HepG2 (cell line): Measurements from ENCODE around the gene SLC29A2. TPM values are rescaled to one million over a fixed set of nuclear protein-coding genes. Genes with fewer than 3 reads are reported as not detected.

Experiments used
- ARNT ChIP-seq: fragments of 450-650 bp; IDR thresholded peaks from 2 replicates; pipeline ENCODE4 v1.6.1; 2017
- ELF3 ChIP-seq: IDR thresholded peaks from 2 replicates; pipeline ENCODE4 v1.6.1; 2016; ENCODE audit warnings: missing genetic modification reagents, missing compliant biosample characterization
- IKZF5 ChIP-seq: IDR thresholded peaks from 2 replicates; pipeline ENCODE4 v1.6.1; 2018; ENCODE audit warnings: missing genetic modification reagents, mild to moderate bottlenecking, missing compliant biosample characterization
- IRF9 ChIP-seq: sonication (generic); formaldehyde crosslinking; IDR thresholded peaks from 2 replicates; pipeline ENCODE4 v1.8.0; 2022; ENCODE audit warnings: missing genetic modification reagents, mild to moderate bottlenecking, borderline replicate concordance
- MAX ChIP-seq: IDR thresholded peaks from 2 replicates; pipeline ENCODE4 v1.6.1; 2012; ENCODE audit warnings: inconsistent platforms
- NFIB ChIP-seq: sonication (generic); formaldehyde crosslinking; IDR thresholded peaks from 2 replicates; pipeline ENCODE4 v1.9.0; 2021; ENCODE audit warnings: missing genetic modification reagents, mild to moderate bottlenecking, borderline replicate concordance
- SOX6 ChIP-seq, 2 experiments: fragments of 450-650 bp in 1 of 2; sonication (generic) in 1 of 2; formaldehyde crosslinking in 1 of 2; IDR thresholded peaks; 2 replicates each; pipeline versions ENCODE4 v1.4.0 to v1.6.1; 2017 to 2020; ENCODE audit warnings: antibody characterized with exemption in 1 of 2, mild to moderate bottlenecking in 1 of 2, missing genetic modification reagents in 1 of 2
- TFDP1 ChIP-seq: IDR thresholded peaks from 2 replicates; pipeline ENCODE4 v1.6.1; 2016; ENCODE audit warnings: missing compliant biosample characterization, missing genetic modification reagents, borderline replicate concordance
- ZBTB40 ChIP-seq, 2 experiments: fragments of 450-650 bp in 1 of 2; sonication (generic) in 1 of 2; formaldehyde crosslinking in 1 of 2; IDR thresholded peaks; 2 replicates each; pipeline versions ENCODE4 v1.6.1 to v1.8.0; 2016 to 2022; ENCODE audit warnings: antibody characterized with exemption in 1 of 2, mild to moderate bottlenecking in 1 of 2, missing genetic modification reagents in 1 of 2
- ZNF264 ChIP-seq: sonication (generic); formaldehyde crosslinking; IDR thresholded peaks from 2 replicates; pipeline ENCODE4 v1.4.0; 2020; ENCODE audit warnings: missing genetic modification reagents
- ZNF761 ChIP-seq: sonication (generic); formaldehyde crosslinking; conservative IDR thresholded peaks from 2 replicates; pipeline ENCODE4 v1.4.0; 2020; ENCODE audit warnings: mild to moderate bottlenecking, missing genetic modification reagents
- ZNF770 ChIP-seq: sonication (generic); formaldehyde crosslinking; IDR thresholded peaks from 2 replicates; pipeline ENCODE4 v1.5.0; 2020; ENCODE audit warnings: mild to moderate bottlenecking, missing genetic modification reagents
- ZNF850 ChIP-seq: sonication (generic); formaldehyde crosslinking; conservative IDR thresholded peaks from 2 replicates; pipeline ENCODE4 v1.9.0; 2021; ENCODE audit warnings: mild to moderate bottlenecking, missing genetic modification reagents
- polyA plus RNA-seq, 8 experiments: library from polyadenylated mRNA; depleted of rRNA in 3 of 8; stranded (reverse) in 7 of 8; unstranded in 1 of 8; fragments of >200 nt; fragmentation: Illumina TruSeq in 4 of 8; extraction: Trizol in 4 of 8; gene quantifications; 2 replicates each; pipeline versions ENCODE4 v1.2.1 to v1.2.3, GENCODE V29; 2011 to 2016; ENCODE audit warnings: low read depth in 4 of 8, missing spikeins in 1 of 8, mixed read lengths in 1 of 8; ENCODE audit not compliant: insufficient read depth in 1 of 8
- total RNA-seq, 5 experiments: library from RNA; depleted of rRNA; stranded (reverse); fragments of >200 nt; fragmentation: Illumina TruSeq; extraction: Trizol; gene quantifications; 2 replicates each; pipeline ENCODE4 v1.2.3, GENCODE V29; 2016; ENCODE audit warnings: low read depth in 1 of 5

The SLC29A2 gene
- total and polyA plus RNA-seq, 2 of the 13 experiments (the other 11 are each of a cell fraction or from before 2014, with no cell fraction given) = 0.63 to 0.66 TPM

GRCh38 chr11:66335531-66336233 lies 35.9 kb downstream of the SLC29A2 start (continued):
- no peak for TF ChIP-seq ZBTB40 (IDR thresholded peaks at IDR 0.05)
- no peak for TF ChIP-seq ZBTB40 (CRISPR knock-in tag; IDR thresholded peaks at IDR 0.05)
- TF ChIP-seq ZNF264 (CRISPR knock-in tag) = no peak
- no peak for TF ChIP-seq SOX6 (IDR thresholded peaks at IDR 0.05)
- TF ChIP-seq SOX6 (CRISPR knock-in tag; IDR thresholded peaks at IDR 0.05) = no peak
- TF ChIP-seq IRF9 (CRISPR knock-in tag) = no peak
- no peak for TF ChIP-seq IKZF5
- peak; percentile 25; the same call in 1 of the 2 replicates for TF ChIP-seq ZNF761 (CRISPR knock-in tag)
- TF ChIP-seq MAX = peak; percentile 81
- TF ChIP-seq ZNF770 (CRISPR knock-in tag) = no peak
- TF ChIP-seq TFDP1 (CRISPR knock-in tag) = 0 out of 2 replicates have a peak, but pooled peaks have one; percentile 31
- no peak for TF ChIP-seq ELF3
- no peak for TF ChIP-seq ZNF850 (CRISPR knock-in tag)
- no peak for TF ChIP-seq ARNT
- no peak for TF ChIP-seq NFIB
